Spleen (tissue), 11 donors: Measurements from ENCODE around the gene CCDC126. TPM values are rescaled to one million over a fixed set of nuclear protein-coding genes. Genes with fewer than 3 reads are reported as not detected.
"Not testable (repeated sequence)": the region's sequence is repeated elsewhere in the genome, so short reads cannot be mapped to it uniquely, and the experiment has no call there.

Experiments used
- DNase-seq: peaks from one replicate; pipeline ENCODE4 v3.0.0-alpha.2; 2020
- H3K27ac ChIP-seq, 8 donors: fragments of 200-600 bp; sonication (generic) in 7 of 8; 1 replicate in 4 of 8; 2 replicates in 4 of 8; pipeline versions ENCODE4 v1.5.0 to v1.8.0; 2016 to 2021; ENCODE audit warnings: inconsistent platforms in 4 of 8, mild to moderate bottlenecking in 4 of 8, moderate library complexity in 1 of 8
- H3K27me3 ChIP-seq, 7 donors: fragments of 200-600 bp; sonication (generic) in 6 of 7; replicated peaks in 1 of 7; 1 replicate in 4 of 7; 2 replicates in 3 of 7; pipeline versions ENCODE4 v1.5.0 to v1.8.0; 2016 to 2021; ENCODE audit warnings: inconsistent platforms in 3 of 7, mild to moderate bottlenecking in 1 of 7
- H3K36me3 ChIP-seq, 6 donors: fragments of 200-600 bp; sonication (generic) in 5 of 6; 1 replicate in 4 of 6; 2 replicates in 2 of 6; pipeline versions ENCODE4 v1.5.0 to v1.8.0; 2016 to 2021; ENCODE audit warnings: inconsistent platforms in 2 of 6
- H3K4me1 ChIP-seq, 6 donors: fragments of 200-600 bp; sonication (generic) in 5 of 6; 1 replicate in 3 of 6; 2 replicates in 3 of 6; pipeline versions ENCODE4 v1.5.0 to v1.8.0; 2016 to 2021; ENCODE audit warnings: inconsistent platforms in 3 of 6
- H3K4me3 ChIP-seq, 8 donors: fragments of 200-600 bp; sonication (generic) in 7 of 8; 1 replicate in 4 of 8; 2 replicates in 4 of 8; pipeline versions ENCODE4 v1.5.0 to v1.8.0; 2016 to 2021; ENCODE audit warnings: inconsistent platforms in 4 of 8, mild to moderate bottlenecking in 4 of 8, moderate library complexity in 2 of 8
- H3K9me3 ChIP-seq, 8 donors: fragments of 200-600 bp; sonication (generic) in 7 of 8; 1 replicate in 4 of 8; 2 replicates in 4 of 8; pipeline versions ENCODE4 v1.5.0 to v1.8.0; 2016 to 2021; ENCODE audit warnings: inconsistent platforms in 4 of 8
- CTCF ChIP-seq, 11 experiments: fragments of 200-600 bp in 7 of 11; fragments of 450-650 bp in 4 of 11; sonication (generic) in 4 of 11; IDR thresholded peaks in 8 of 11; conservative IDR thresholded peaks in 3 of 11; 1 replicate in 7 of 11; 2 replicates in 4 of 11; pipeline versions ENCODE4 v1.4.0 to v1.8.0; 2016 to 2021; ENCODE audit warnings: antibody characterized with exemption in 11 of 11, inconsistent platforms in 4 of 11, mild to moderate bottlenecking in 1 of 11
- POLR2A ChIP-seq, 3 donors: fragments of 450-650 bp; IDR thresholded peaks; one replicate each; pipeline ENCODE4 v1.5.1; 2017; ENCODE audit warnings: antibody characterized with exemption in 3 of 3, mild to moderate bottlenecking in 1 of 3
- POLR2AphosphoS5 ChIP-seq, 3 donors: sonication (generic); formaldehyde crosslinking; IDR thresholded peaks; one replicate each; pipeline ENCODE4 v1.5.1; 2017; ENCODE audit warnings: antibody characterized with exemption in 3 of 3
- WGBS, 5 donors: extraction: QIAGEN DNeasy Blood & Tissue Kit in 3 of 5; methylation state at CpG; one replicate each; pipeline versions ENCODE4 v1.1.5 to v1.1.7; 2013 to 2018; 5-methylcytosine and 5-hydroxymethylcytosine counted together
- intact Hi-C: fragments of 100-400 bp; cut with DNase I; formaldehyde crosslinking; loops from one replicate; pipeline ENCODE4 v1.15.0; 2023; ENCODE audit warnings: low total_unique reads
- polyA plus RNA-seq, 3 donors: library from polyadenylated mRNA; stranded (reverse); fragments of 200-250 nt; gene quantifications; one replicate each; pipeline ENCODE4 v1.2.1, GENCODE V29; 2013
- total RNA-seq, 7 donors: library from RNA; depleted of rRNA in 3 of 7; stranded (reverse); fragments of >200 nt in 3 of 7; fragmentation: NEBNext Ultra II Directional in 4 of 7; extraction: Animal tissue kit (Norgen Biotek cat#: 25700) in 4 of 7; gene quantifications; one replicate each; pipeline versions ENCODE4 v1.1.0 to v1.2.1, GENCODE V29; 2016 to 2021
- donor health status: healthy with polysubstance abuse.
- donor health status: DM: no; HTN: no; CAD: no; lungs with moderate emphysema.
- donor health status: DM: no; HTN: no; CAD: no.
- donor health status: Bipolar disorder and iron deficiency.
- donor health status: healthy.
- donor health status: DM: no; HTN: no; CAD: no.
- donor health status: DM: yes; HTN: yes; CAD: no.

The CCDC126 gene
- total and polyA plus RNA-seq, 10 donors: 3.2 to 25.6 (median 12.1) TPM

DNA sequence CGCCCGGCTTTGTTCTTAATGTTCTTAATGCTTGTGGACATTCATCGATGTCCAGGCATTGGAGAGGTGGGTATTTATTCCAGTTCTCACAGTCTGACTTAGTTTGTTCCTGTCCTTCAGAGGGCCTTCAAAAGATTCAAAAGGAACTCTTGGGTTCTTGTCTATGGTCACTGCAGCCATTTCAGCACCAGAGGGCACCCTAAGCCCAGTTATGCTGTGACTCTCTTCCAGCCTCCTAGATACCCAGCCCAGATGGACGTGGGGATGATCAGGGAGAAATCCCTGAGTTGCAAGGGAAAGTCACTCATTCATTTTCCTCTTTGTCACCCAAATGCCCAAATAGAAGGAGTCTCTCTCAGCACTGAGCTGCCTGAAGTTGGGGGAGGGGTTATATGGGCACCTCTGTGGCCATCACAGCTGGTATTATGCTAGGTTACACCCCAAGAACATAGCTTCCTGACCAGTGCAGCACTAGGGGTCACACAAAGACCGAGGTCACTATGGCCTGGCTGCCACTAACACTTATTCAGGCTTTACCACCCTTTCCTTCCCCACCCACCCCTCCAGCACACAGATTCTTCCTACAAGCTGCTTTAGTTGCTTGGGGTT lies 26.5 kb upstream of the CCDC126 start:
- no peaks in the 10 kb centered on the region for H3K36me3 ChIP-seq
- intact Hi-C loops: loop anchor here (5.0 kb wide), 1 partner anchor 142 kb away; the partner anchor contains the start of gene STK31
- H3K4me1 ChIP-seq: peaks cover 0 to 5% (median 3%) of the 10 kb centered on the region in 6 donors
- H3K27ac ChIP-seq: no peak overlapping the region
- H3K4me3 ChIP-seq: peak overlapping the region in 1 of 8 donors; percentile 21
- H3K9me3 ChIP-seq: no peaks in the 10 kb centered on the region
- peaks cover 0 to 29% (median 0%) of the 10 kb centered on the region in 7 donors for H3K27me3 ChIP-seq
- WGBS, 5 donors: 33 to 43% (median 39%) methylated on average over 5 of the region's 5 CpGs
- DNase-seq: peak; percentile 73
- TF ChIP-seq CTCF (IDR thresholded peaks at IDR 0.05 in 8 of 11, conservative IDR thresholded peaks at IDR 0.05 in 3 of 11) (peak; percentile 54 to 94 (median 81)), POLR2AphosphoS5 (IDR thresholded peaks at IDR 0.05) (no peak)

GRCh38 chr7:23581975-23582374 lies 15.2 kb upstream of the CCDC126 start:
- H3K27me3 ChIP-seq, H3K4me1 ChIP-seq, H3K36me3 ChIP-seq, H3K27ac ChIP-seq, intact Hi-C loops, H3K9me3 ChIP-seq, DNase-seq, H3K4me3 ChIP-seq: not testable (repeated sequence)
- 96 to 100% (median 100%) methylated on average over 1 of the region's 1 CpG for WGBS, 5 donors

DNA sequence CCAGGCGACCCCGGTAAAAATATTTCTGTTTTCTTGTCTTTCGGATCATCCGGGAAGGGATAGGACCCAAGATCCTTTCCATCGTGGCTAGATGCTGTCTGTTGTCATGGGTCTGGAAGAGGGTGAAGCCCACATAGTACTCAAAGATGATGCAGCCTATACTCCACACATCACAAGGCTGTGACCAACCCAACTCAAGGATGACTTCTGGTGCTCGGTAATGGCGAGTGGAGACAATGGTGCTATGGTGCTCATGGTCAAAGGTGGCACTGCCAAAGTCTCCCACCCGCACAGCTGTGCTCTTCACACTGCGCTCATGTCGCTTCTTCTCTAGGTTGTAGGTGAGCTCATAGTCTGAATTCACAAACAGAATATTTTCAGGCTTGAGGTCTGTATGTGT lies 11.9 kb upstream of the CCDC126 start:
- H3K4me1 ChIP-seq, H3K4me3 ChIP-seq, H3K9me3 ChIP-seq, intact Hi-C loops, DNase-seq, H3K27ac ChIP-seq, H3K27me3 ChIP-seq, H3K36me3 ChIP-seq: not testable (repeated sequence)
- 95 to 98% (median 98%) methylated on average over 10 of the region's 10 CpGs for WGBS, 5 donors

DNA sequence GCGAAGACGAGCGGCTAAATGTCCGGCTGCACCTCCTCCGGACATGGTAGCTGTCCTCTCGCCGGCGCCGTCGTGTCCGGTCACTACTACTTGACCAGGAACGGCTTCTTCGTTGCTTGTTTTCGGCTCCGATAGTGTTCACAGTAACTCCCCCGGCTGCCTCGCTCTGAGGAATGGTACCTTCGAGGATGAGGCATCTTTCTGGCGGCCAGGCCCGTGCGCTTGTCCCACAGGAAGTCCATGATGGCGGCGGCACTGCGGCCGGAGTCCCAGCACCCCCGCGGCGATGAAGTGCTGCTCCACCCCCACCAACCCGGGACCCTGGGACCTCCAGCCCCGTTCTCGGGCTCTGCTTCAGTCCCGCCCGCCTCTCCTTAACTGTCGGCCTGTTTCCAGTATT lies 11.0 kb upstream of the CCDC126 start:
- Histone ChIP-seq H3K27ac (no peak overlapping the region), H3K27me3 (no peaks in the 10 kb centered on the region), H3K4me3 (no peak overlapping the region), H3K4me1 (no peaks in the 10 kb centered on the region), H3K9me3 (no peaks in the 10 kb centered on the region), H3K36me3 (no peaks in the 10 kb centered on the region)
- intact Hi-C loops: no loop called here
- TF ChIP-seq CTCF (IDR thresholded peaks at IDR 0.05 in 8 of 11, conservative IDR thresholded peaks at IDR 0.05 in 3 of 11) (no peak), POLR2AphosphoS5 (IDR thresholded peaks at IDR 0.05) (no peak), POLR2A (IDR thresholded peaks at IDR 0.05) (no peak)
- WGBS, 5 donors: 90 to 95% (median 92%) methylated on average over 32 to 34 of the region's 34 CpGs
- DNase-seq: no peak

DNA sequence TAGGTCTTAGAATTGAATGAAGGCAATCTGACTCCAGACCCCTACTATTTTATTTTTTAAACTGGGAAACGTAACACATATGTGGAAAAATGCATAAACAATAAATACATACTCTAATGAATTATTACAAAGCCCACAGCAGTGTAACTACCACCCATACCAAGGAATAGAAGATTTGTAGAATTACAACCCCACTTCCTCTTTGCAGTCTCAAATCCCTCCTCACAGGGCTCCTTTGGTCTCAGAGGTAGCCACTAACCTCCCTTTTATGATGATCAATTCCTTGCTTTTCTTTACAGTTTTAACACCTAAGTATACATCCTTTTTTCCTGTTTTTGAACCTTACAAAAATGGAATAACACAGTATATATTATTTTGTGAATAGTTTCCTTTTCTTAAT lies 6.7 kb upstream of the CCDC126 start:
- Histone ChIP-seq H3K27ac (no peak overlapping the region), H3K4me3 (no peak overlapping the region), H3K27me3 (no peaks in the 10 kb centered on the region), H3K4me1 (peaks cover 0 to 2% (median 0%) of the 10 kb centered on the region in 6 donors), H3K9me3 (no peaks in the 10 kb centered on the region), H3K36me3 (no peaks in the 10 kb centered on the region)
- intact Hi-C loops: no loop called here
- TF ChIP-seq POLR2A (IDR thresholded peaks at IDR 0.05): no peak
- TF ChIP-seq POLR2AphosphoS5 (IDR thresholded peaks at IDR 0.05): no peak
- no peak for TF ChIP-seq CTCF (IDR thresholded peaks at IDR 0.05 in 8 of 11, conservative IDR thresholded peaks at IDR 0.05 in 3 of 11)
- no peak for DNase-seq
- 78 to 88% (median 79%) methylated on average over 1 of the region's 1 CpG for WGBS, 5 donors
